SHP77 (cell line): Measurements from ENCODE around the gene SEMA4D.

Experiments used
- DNase-seq, 2 experiments: peaks; one replicate each; lab custom pipeline; 2025; lab: John Stamatoyannopoulos, UW

SEMA4D gene

GRCh38 chr9:89500008-89500407, 2.1 kb upstream of the SEMA4D start:
- no peak for DNase-seq

GRCh38 chr9:89498852-89499480, 1.1 kb upstream of the SEMA4D start:
- DNase-seq = no peak

- DNase-seq = no peak
Measured at GRCh38 chr9:89497257-89497963, 503 bp downstream of the SEMA4D start.

GRCh38 chr9:89496645-89497256, 1.2 kb downstream of the SEMA4D start:
- DNase-seq = no peak

- DNase-seq = no peak
Measured at GRCh38 chr9:89495824-89496560, 1.9 kb downstream of the SEMA4D start.

GRCh38 chr9:89494199-89494598, 3.7 kb downstream of the SEMA4D start:
- no peak for DNase-seq

GRCh38 chr9:89493671-89494070, 4.2 kb downstream of the SEMA4D start:
- no peak for DNase-seq

- no peak for DNase-seq
Measured at GRCh38 chr9:89493181-89493580, 4.7 kb downstream of the SEMA4D start.

GRCh38 chr9:89492586-89492985, 5.3 kb downstream of the SEMA4D start:
- DNase-seq = no peak

- DNase-seq = no peak
Measured at GRCh38 chr9:89491694-89492093, 6.2 kb downstream of the SEMA4D start.

GRCh38 chr9:89489548-89490530, 8.1 kb downstream of the SEMA4D start:
- no peak for DNase-seq

- DNase-seq = no peak
Measured at GRCh38 chr9:89488936-89489335, 9.0 kb downstream of the SEMA4D start.

- no peak for DNase-seq
Measured at GRCh38 chr9:89488131-89488530, 9.8 kb downstream of the SEMA4D start.

- DNase-seq = no peak
Measured at GRCh38 chr9:89486681-89487080, 11.2 kb downstream of the SEMA4D start.

- DNase-seq = no peak
Measured at GRCh38 chr9:89484475-89485404, 13.2 kb downstream of the SEMA4D start.

- DNase-seq = no peak
Measured at GRCh38 chr9:89483592-89484474, 14.1 kb downstream of the SEMA4D start.

- no peak for DNase-seq
Measured at GRCh38 chr9:89482901-89483361, 15.0 kb downstream of the SEMA4D start.

- DNase-seq = no peak
Measured at GRCh38 chr9:89482056-89482851, 15.7 kb downstream of the SEMA4D start.
